ENCODE results near the gene LIMD2. TPM values are rescaled to one million over a fixed set of nuclear protein-coding genes. Genes with fewer than 3 reads are reported as not detected.

LIMD2 gene
- total RNA-seq, 1 experiment from 2014 or later: 15.3 TPM

- Histone ChIP-seq H3K27me3 (ENCODE audit: control insufficient read depth, insufficient read depth, low read length) (no peaks in the 10 kb centered on the region), H3K36me3 (ENCODE audit: control insufficient read depth, insufficient read depth, low read length) (no peaks in the 10 kb centered on the region), H3K27ac (ENCODE audit: low read length) (no peak overlapping the region), H3K9me3 (ENCODE audit: control insufficient read depth, insufficient read depth, low read depth, low read length) (no peaks in the 10 kb centered on the region), H3K4me1 (ENCODE audit: control insufficient read depth, insufficient read depth, low read length) (no peaks in the 10 kb centered on the region; the same call in 1 of the 2 replicates), H3K4me3 (ENCODE audit: low read depth in 2 of 2, low read length in 2 of 2) (no peak overlapping the region)
- intact Hi-C loops (cut with micrococcal nuclease; ENCODE audit: unreplicated experiment): no loop called here
- DNase-seq (ENCODE audit: low read depth, low spot score): no peak
- TF ChIP-seq, protein P1, sequence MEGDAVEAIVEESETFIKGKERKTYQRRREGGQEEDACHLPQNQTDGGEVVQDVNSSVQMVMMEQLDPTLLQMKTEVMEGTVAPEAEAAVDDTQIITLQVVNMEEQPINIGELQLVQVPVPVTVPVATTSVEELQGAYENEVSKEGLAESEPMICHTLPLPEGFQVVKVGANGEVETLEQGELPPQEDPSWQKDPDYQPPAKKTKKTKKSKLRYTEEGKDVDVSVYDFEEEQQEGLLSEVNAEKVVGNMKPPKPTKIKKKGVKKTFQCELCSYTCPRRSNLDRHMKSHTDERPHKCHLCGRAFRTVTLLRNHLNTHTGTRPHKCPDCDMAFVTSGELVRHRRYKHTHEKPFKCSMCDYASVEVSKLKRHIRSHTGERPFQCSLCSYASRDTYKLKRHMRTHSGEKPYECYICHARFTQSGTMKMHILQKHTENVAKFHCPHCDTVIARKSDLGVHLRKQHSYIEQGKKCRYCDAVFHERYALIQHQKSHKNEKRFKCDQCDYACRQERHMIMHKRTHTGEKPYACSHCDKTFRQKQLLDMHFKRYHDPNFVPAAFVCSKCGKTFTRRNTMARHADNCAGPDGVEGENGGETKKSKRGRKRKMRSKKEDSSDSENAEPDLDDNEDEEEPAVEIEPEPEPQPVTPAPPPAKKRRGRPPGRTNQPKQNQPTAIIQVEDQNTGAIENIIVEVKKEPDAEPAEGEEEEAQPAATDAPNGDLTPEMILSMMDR (IDR thresholded peaks at IDR 0.05): no peak
- TF ChIP-seq SIN3A (IDR thresholded peaks at IDR 0.05; ENCODE audit: borderline replicate concordance, insufficient read depth, low read depth, low read length) (no peak), TCF7L2 (IDR thresholded peaks at IDR 0.05; ENCODE audit: low read depth, low read length) (no peak), POLR2AphosphoS5 (IDR thresholded peaks at IDR 0.05; ENCODE audit: low read depth, low read length) (no peak)
- TF ChIP-seq, protein P2, sequence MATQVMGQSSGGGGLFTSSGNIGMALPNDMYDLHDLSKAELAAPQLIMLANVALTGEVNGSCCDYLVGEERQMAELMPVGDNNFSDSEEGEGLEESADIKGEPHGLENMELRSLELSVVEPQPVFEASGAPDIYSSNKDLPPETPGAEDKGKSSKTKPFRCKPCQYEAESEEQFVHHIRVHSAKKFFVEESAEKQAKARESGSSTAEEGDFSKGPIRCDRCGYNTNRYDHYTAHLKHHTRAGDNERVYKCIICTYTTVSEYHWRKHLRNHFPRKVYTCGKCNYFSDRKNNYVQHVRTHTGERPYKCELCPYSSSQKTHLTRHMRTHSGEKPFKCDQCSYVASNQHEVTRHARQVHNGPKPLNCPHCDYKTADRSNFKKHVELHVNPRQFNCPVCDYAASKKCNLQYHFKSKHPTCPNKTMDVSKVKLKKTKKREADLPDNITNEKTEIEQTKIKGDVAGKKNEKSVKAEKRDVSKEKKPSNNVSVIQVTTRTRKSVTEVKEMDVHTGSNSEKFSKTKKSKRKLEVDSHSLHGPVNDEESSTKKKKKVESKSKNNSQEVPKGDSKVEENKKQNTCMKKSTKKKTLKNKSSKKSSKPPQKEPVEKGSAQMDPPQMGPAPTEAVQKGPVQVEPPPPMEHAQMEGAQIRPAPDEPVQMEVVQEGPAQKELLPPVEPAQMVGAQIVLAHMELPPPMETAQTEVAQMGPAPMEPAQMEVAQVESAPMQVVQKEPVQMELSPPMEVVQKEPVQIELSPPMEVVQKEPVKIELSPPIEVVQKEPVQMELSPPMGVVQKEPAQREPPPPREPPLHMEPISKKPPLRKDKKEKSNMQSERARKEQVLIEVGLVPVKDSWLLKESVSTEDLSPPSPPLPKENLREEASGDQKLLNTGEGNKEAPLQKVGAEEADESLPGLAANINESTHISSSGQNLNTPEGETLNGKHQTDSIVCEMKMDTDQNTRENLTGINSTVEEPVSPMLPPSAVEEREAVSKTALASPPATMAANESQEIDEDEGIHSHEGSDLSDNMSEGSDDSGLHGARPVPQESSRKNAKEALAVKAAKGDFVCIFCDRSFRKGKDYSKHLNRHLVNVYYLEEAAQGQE (IDR thresholded peaks at IDR 0.05; ENCODE audit: insufficient read depth in 1 of 2, low read depth in 2 of 2, low read length in 1 of 2): no peak
- in situ Hi-C loops (cut with HindIII; ENCODE audit: low pct_unique_long_range_greater_than_20kb, low sequenced_read_pairs): no loop called here
- POLR2A ChIA-PET: no interaction called here
- CTCF ChIA-PET: no interaction called here
- no TSS peak for BruUV-seq (replicated peaks)
- no peak for ATAC-seq
These were observed 2.2 kb upstream of the LIMD2 start for GRCh38 chr17:63701868-63702720.

- TF ChIP-seq, protein P2 (IDR thresholded peaks at IDR 0.05; ENCODE audit: insufficient read depth in 1 of 2, low read depth in 2 of 2, low read length in 1 of 2): no peak
- TF ChIP-seq TCF7L2 (IDR thresholded peaks at IDR 0.05; ENCODE audit: low read depth, low read length): no peak
- TF ChIP-seq POLR2AphosphoS5 (IDR thresholded peaks at IDR 0.05; ENCODE audit: low read depth, low read length): no peak
- TF ChIP-seq SIN3A (IDR thresholded peaks at IDR 0.05; ENCODE audit: borderline replicate concordance, insufficient read depth, low read depth, low read length): no peak
- TF ChIP-seq, protein P1 (IDR thresholded peaks at IDR 0.05): no peak
- H3K36me3 ChIP-seq (ENCODE audit: control insufficient read depth, insufficient read depth, low read length): no peaks in the 10 kb centered on the region
- ChIA-PET POLR2A (no interaction called here), CTCF (interaction anchor here (0.6 kb wide), 1 partner anchor 134 kb away, joined by 3 read pairs; no protein-coding TSS in a partner anchor)
- in situ Hi-C loops (cut with HindIII; ENCODE audit: low pct_unique_long_range_greater_than_20kb, low sequenced_read_pairs) (no loop called here), intact Hi-C loops (cut with micrococcal nuclease; ENCODE audit: unreplicated experiment) (no loop called here)
- no peak for DNase-seq (ENCODE audit: low read depth, low spot score)
- no peaks in the 10 kb centered on the region; the same call in 1 of the 2 replicates for H3K4me1 ChIP-seq (ENCODE audit: control insufficient read depth, insufficient read depth, low read length)
- no peaks in the 10 kb centered on the region for H3K9me3 ChIP-seq (ENCODE audit: control insufficient read depth, insufficient read depth, low read depth, low read length)
- no peak overlapping the region for H3K27ac ChIP-seq (ENCODE audit: low read length)
- no peak for ATAC-seq
- no TSS peak for BruUV-seq (replicated peaks)
- H3K27me3 ChIP-seq (ENCODE audit: control insufficient read depth, insufficient read depth, low read length): no peaks in the 10 kb centered on the region
- no peak overlapping the region for H3K4me3 ChIP-seq (ENCODE audit: low read depth in 2 of 2, low read length in 2 of 2)
These were observed 1.5 kb upstream of the LIMD2 start for GRCh38 chr17:63701456-63701820.

Measured in Panc1 (cell line).